Psoas muscle (tissue), 8 donors: ENCODE data around the gene TOR3A. TPM values are rescaled to one million over a fixed set of nuclear protein-coding genes. Genes with fewer than 3 reads are reported as not detected.

Source experiments
- ATAC-seq, 4 donors: fragments of 200-7000 bp; cut with Tn5 transposase; one replicate each; pipeline ENCODE4 v1.9.1; 2020; ENCODE audit warnings: moderate library complexity in 3 of 4, mild to moderate bottlenecking in 2 of 4
- DNase-seq, 2 donors: peaks; one replicate each; pipeline ENCODE4 v3.0.0-alpha.2; 2020
- H3K27ac ChIP-seq: fragments of 200-600 bp; one replicate; pipeline ENCODE4 v1.8.0; 2022
- H3K27me3 ChIP-seq, 3 donors: fragments of 200-600 bp in 1 of 3; one replicate each; pipeline versions ENCODE4 v1.6.1 to v1.8.0; 2013 to 2022; ENCODE audit warnings: low read length in 2 of 3, mild to moderate bottlenecking in 2 of 3, moderate library complexity in 1 of 3; ENCODE audit not compliant: insufficient read depth in 3 of 3
- H3K36me3 ChIP-seq, 2 donors: fragments of 200-600 bp in 1 of 2; one replicate each; pipeline versions ENCODE4 v1.6.1 to v1.8.0; 2013 to 2022; ENCODE audit warnings: low read depth in 1 of 2, mild to moderate bottlenecking in 1 of 2, moderate library complexity in 1 of 2; ENCODE audit not compliant: insufficient read depth in 1 of 2
- H3K4me1 ChIP-seq: fragments of 200-600 bp; one replicate; pipeline ENCODE4 v1.8.0; 2022
- H3K4me3 ChIP-seq: fragments of 200-600 bp; one replicate; pipeline ENCODE4 v1.8.0; 2022; ENCODE audit warnings: mild to moderate bottlenecking
- H3K9me3 ChIP-seq: fragments of 200-600 bp; one replicate; pipeline ENCODE4 v1.8.0; 2022
- CTCF ChIP-seq: fragments of 200-600 bp; IDR thresholded peaks from one replicate; pipeline ENCODE4 v1.8.0; 2022; ENCODE audit warnings: antibody characterized with exemption
- WGBS, 3 donors: extraction: QIAGEN DNeasy Blood & Tissue Kit; methylation state at CpG; one replicate each; pipeline versions ENCODE4 v1.1.6 to v1.1.7; 2013; 5-methylcytosine and 5-hydroxymethylcytosine counted together
- intact Hi-C, 2 donors: fragments of 100-400 bp; cut with DNase I; formaldehyde crosslinking; loops; one replicate each; pipeline versions ENCODE4 v1.11.0 to v1.14.2; 2022
- polyA plus RNA-seq, 3 donors: library from polyadenylated mRNA; stranded (reverse); fragments of 200-250 nt; gene quantifications; one replicate each; pipeline ENCODE4 v1.2.3, GENCODE V29; 2013
- total RNA-seq, 4 donors: library from RNA; stranded (reverse); fragmentation: NEBNext Ultra II Directional in 2 of 4; extraction: Animal tissue kit (Norgen Biotek cat#: 25700) in 2 of 4; gene quantifications; one replicate each; pipeline versions ENCODE4 v1.2.1 to v1.2.4, GENCODE V29; 2021 to 2023
- donor health status: healthy with polysubstance abuse.
- donor health status: DM: no; HTN: no; CAD: no; lungs with moderate emphysema.
- donor health status: Bipolar disorder and iron deficiency.
- donor health status: healthy.
- donor health status: DM: yes; HTN: yes; CAD: no.
- donor health status: DM: no; HTN: no; CAD: no.
- donor health status: DM: no; HTN: no; CAD: no.
- donor health status: DM: yes; HTN: yes; CAD: no.

Gene TOR3A
- total and polyA plus RNA-seq, 7 donors, result 13.5 to 36.0 (median 23.0) TPM

DNA sequence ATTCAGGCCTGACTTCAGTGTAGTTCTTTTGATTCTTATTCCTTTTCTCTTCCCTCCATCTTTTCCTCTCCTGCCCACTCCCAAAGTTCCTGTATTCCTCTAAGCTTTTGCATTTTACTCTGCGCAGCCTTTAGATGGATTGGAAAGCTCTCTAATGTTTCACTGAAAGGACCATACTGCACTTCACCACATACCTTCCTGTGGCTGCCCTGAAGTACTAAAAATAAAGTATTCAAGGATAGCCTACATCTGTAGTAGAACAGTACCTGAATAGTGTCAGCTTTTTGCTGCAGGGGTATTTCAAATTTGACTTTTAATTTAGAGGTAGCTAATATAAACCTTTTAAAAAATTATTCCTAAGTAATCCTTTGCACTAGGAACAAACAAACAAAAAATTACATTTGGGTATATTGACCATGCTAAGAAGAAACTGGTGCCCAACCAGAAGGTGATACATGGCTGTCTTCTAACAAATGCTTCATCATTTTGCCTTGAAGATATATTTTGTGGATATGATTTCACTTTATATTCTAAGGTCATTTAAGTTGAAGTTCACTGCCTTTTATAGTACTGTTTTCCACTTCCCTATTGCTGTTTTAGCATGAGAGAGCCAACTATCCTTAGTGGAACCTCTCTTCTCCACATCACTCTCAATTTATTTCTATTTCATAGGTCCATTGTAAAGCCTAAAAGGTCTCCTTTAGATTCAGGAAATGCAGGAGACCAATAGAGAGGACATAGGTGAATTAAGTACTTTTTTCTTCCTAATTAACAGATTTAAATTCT lies 33.3 kb upstream of the TOR3A start:
- H3K4me3 ChIP-seq, result no peak overlapping the region
- DNase-seq (no peak), ATAC-seq (no peak)
- intact Hi-C loops, result no loop called here
- 94 to 100% (median 96%) methylated on average over 1 of the region's 1 CpG for WGBS, 3 donors
- no peaks in the 10 kb centered on the region for H3K9me3 ChIP-seq
- H3K36me3 ChIP-seq, result peaks cover 0 to 17% of the 10 kb centered on the region in 2 donors
- TF ChIP-seq CTCF, result no peak
- H3K27me3 ChIP-seq, result no peaks in the 10 kb centered on the region
- H3K4me1 ChIP-seq, result peaks cover 13% of the 10 kb centered on the region
- no peak overlapping the region for H3K27ac ChIP-seq

DNA sequence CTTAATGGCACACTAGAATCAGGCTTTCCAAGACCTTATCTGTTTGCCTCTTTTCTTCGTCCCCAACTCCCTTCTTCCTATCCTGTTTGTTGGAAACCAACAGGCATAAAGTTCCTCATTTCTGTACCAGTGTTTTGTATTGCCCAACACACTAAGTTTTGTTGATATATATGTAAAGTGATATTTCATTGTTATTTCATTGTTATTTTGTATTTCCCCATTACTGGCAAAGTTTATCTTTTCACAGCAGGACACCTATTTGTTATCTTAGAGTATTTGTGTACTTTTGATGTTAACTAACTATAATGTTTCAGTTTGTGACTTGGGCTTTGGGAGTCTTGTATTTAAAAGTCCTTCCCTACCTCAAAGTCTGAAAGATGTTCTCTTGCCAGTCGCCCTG lies 29.1 kb upstream of the TOR3A start:
- TF ChIP-seq CTCF, result no peak
- H3K9me3 ChIP-seq, result no peaks in the 10 kb centered on the region
- no peak overlapping the region for H3K4me3 ChIP-seq
- no peak overlapping the region for H3K27ac ChIP-seq
- ATAC-seq (no peak), DNase-seq (no peak)
- no peaks in the 10 kb centered on the region for H3K27me3 ChIP-seq
- WGBS, 3 donors, result 91 to 98% (median 94%) methylated on average over 2 of the region's 2 CpGs
- H3K36me3 ChIP-seq, result peaks cover 3 to 41% of the 10 kb centered on the region in 2 donors
- H3K4me1 ChIP-seq, result peaks cover 8% of the 10 kb centered on the region
- intact Hi-C loops, result no loop called here

DNA sequence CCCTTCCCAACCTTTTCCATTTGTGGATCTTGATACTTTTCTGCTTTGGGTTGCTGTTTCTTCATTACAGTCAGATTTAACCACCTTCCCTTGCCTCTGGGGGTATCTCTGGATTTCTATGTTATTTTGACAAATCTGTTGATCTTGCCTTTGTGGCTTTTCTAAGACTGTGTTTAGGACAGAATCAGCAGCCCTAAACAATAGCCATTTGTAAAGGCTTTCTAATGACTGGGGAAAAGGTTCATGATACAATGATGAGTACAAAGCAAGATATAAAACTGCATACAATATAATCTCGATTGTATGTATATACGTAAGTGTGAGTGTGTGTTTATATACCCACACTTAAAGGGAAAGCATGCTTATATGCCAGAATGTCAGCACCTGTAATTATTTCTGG lies 28.4 kb upstream of the TOR3A start:
- Histone ChIP-seq H3K36me3 (peaks cover 3 to 41% of the 10 kb centered on the region in 2 donors), H3K4me1 (peaks cover 4% of the 10 kb centered on the region), H3K4me3 (no peak overlapping the region), H3K27me3 (no peaks in the 10 kb centered on the region), H3K9me3 (no peaks in the 10 kb centered on the region), H3K27ac (no peak overlapping the region)
- ATAC-seq (no peak), DNase-seq (no peak)
- intact Hi-C loops, result no loop called here
- 94 to 98% (median 95%) methylated on average over 2 of the region's 2 CpGs for WGBS, 3 donors
- no peak for TF ChIP-seq CTCF

DNA sequence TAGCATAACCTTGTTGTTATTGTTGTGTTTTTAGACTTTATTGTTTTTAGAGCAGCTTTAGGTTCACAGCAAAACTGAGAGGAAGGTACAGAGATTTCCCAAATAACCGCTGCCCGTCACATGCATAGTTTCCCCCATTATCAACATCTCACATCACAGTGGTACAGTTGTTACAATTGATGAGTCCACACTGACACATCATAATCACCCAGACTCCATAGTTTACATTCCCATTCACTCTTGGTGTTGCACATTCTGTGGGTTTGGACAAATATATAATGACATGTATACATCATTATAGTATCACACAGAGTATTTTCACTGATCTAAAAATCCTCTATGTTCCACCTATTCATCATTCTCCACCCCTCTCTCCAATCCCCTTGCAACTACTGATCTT lies 25.9 kb upstream of the TOR3A start:
- peaks cover 9% of the 10 kb centered on the region for H3K4me1 ChIP-seq
- intact Hi-C loops, result no loop called here
- no peaks in the 10 kb centered on the region for H3K9me3 ChIP-seq
- no peak overlapping the region for H3K27ac ChIP-seq
- no peak overlapping the region for H3K4me3 ChIP-seq
- no peaks in the 10 kb centered on the region for H3K27me3 ChIP-seq
- 98% methylated on average over 2 of the region's 2 CpGs for WGBS, 3 donors
- no peak for ATAC-seq
- DNase-seq, result no peak
- peaks cover 3 to 27% of the 10 kb centered on the region in 2 donors for H3K36me3 ChIP-seq
- no peak for TF ChIP-seq CTCF
